Putamen (tissue), 1 donor: ENCODE results near the gene FAM168A.
"Not testable (repeated sequence)": the region's sequence is repeated elsewhere in the genome, so short reads cannot be mapped to it uniquely, and the experiment has no call there.

Experiments used
- DNase-seq: peaks from one replicate; pipeline ENCODE4 v3.0.0-alpha.2; 2016; ENCODE audit warnings: low spot score

FAM168A gene

GRCh38 chr11:73468590-73469161 is 129.2 kb downstream of the FAM168A start:
- no peak for DNase-seq

GRCh38 chr11:73467505-73467904 is 130.4 kb downstream of the FAM168A start:
- peak; percentile 63 for DNase-seq

GRCh38 chr11:73466643-73467042 is 131.3 kb downstream of the FAM168A start:
- DNase-seq = no peak

GRCh38 chr11:73465871-73466270 is 132.0 kb downstream of the FAM168A start:
- no peak for DNase-seq

- no peak for DNase-seq
Observed at GRCh38 chr11:73465023-73465675, 132.8 kb downstream of the FAM168A start.

- DNase-seq = no peak
Observed at GRCh38 chr11:73464347-73464746, 133.6 kb downstream of the FAM168A start.

- no peak for DNase-seq
Observed at GRCh38 chr11:73463359-73463758, 134.6 kb downstream of the FAM168A start.

GRCh38 chr11:73461964-73462363 is 135.9 kb downstream of the FAM168A start:
- no peak for DNase-seq

- no peak for DNase-seq
Observed at GRCh38 chr11:73461335-73461840, 136.5 kb downstream of the FAM168A start.

- no peak for DNase-seq
Observed at GRCh38 chr11:73458201-73458600, 139.7 kb downstream of the FAM168A start.

- no peak for DNase-seq
Observed at GRCh38 chr11:73454987-73455386, 142.9 kb downstream of the FAM168A start.

- DNase-seq = no peak
Observed at GRCh38 chr11:73453562-73453961, 144.3 kb downstream of the FAM168A start.

GRCh38 chr11:73452726-73453125 is 145.2 kb downstream of the FAM168A start:
- DNase-seq = no peak

- DNase-seq = no peak
Observed at GRCh38 chr11:73451896-73452295, 146.0 kb downstream of the FAM168A start.

- DNase-seq = no peak
Observed at GRCh38 chr11:73446766-73447165, 151.1 kb downstream of the FAM168A start.

- DNase-seq = no peak
Observed at GRCh38 chr11:73445980-73446379, 151.9 kb downstream of the FAM168A start.

GRCh38 chr11:73439002-73439843 is 158.7 kb downstream of the FAM168A start:
- DNase-seq = no peak

GRCh38 chr11:73436859-73437258 is 161.1 kb downstream of the FAM168A start:
- DNase-seq = not testable (repeated sequence)

- no peak for DNase-seq
Observed at GRCh38 chr11:73431396-73431795, 166.5 kb downstream of the FAM168A start.

GRCh38 chr11:73430326-73430725 is 167.6 kb downstream of the FAM168A start:
- no peak for DNase-seq

- no peak for DNase-seq
Observed at GRCh38 chr11:73429121-73429750, 168.7 kb downstream of the FAM168A start.

GRCh38 chr11:73428699-73429098 is 169.2 kb downstream of the FAM168A start:
- DNase-seq = no peak
